GM23338 (cell line): ENCODE results near the gene HRC.

ENCODE experiments used
- CREB1 ChIP-seq: fragments of 250-450 bp; sonication (Bioruptor Pico); IDR thresholded peaks from 2 replicates; pipeline ENCODE4 v1.5.0; 2020; ENCODE audit warnings: low read depth, mild to moderate bottlenecking, moderate library complexity
- CTCF ChIP-seq, 2 experiments: fragments of 200-600 bp in 1 of 2; sonication (generic) in 1 of 2; conservative IDR thresholded peaks; 2 replicates each; pipeline versions ENCODE4 v1.5.1 to v1.6.1; 2016 to 2017; ENCODE audit warnings: antibody characterized with exemption in 2 of 2, low read depth in 2 of 2, mild to moderate bottlenecking in 2 of 2, moderate library complexity in 1 of 2
- ETS1 ChIP-seq: IDR thresholded peaks from 2 replicates; pipeline ENCODE4 v1.6.1; 2016; ENCODE audit warnings: antibody characterized with exemption
- EZH2 ChIP-seq: fragments of 200-600 bp; sonication (generic); IDR thresholded peaks from one replicate; pipeline ENCODE4 v1.8.0; 2017; ENCODE audit warnings: antibody characterized with exemption, mild to moderate bottlenecking, low read depth; ENCODE audit not compliant: unreplicated experiment
- EZH2phosphoT487 ChIP-seq: fragments of 200-600 bp; sonication (generic); IDR thresholded peaks from one replicate; pipeline ENCODE4 v1.8.1; 2018; ENCODE audit warnings: antibody characterized with exemption; ENCODE audit not compliant: unreplicated experiment
- JUNB ChIP-seq: IDR thresholded peaks from one replicate; pipeline ENCODE4 v1.6.1; 2016; ENCODE audit warnings: antibody characterized with exemption; ENCODE audit not compliant: unreplicated experiment
- POLR2AphosphoS5 ChIP-seq: IDR thresholded peaks from 2 replicates; pipeline ENCODE4 v1.6.1; 2016; ENCODE audit warnings: antibody characterized with exemption, low read depth
- REST ChIP-seq: IDR thresholded peaks from one replicate; pipeline ENCODE4 v1.6.1; 2018; ENCODE audit warnings: antibody characterized with exemption; ENCODE audit not compliant: unreplicated experiment
- ZNF331 ChIP-seq: fragments of 250-450 bp; sonication (Bioruptor Pico); IDR thresholded peaks from 2 replicates; pipeline ENCODE4 v1.5.0; 2020; ENCODE audit warnings: low read depth, mild to moderate bottlenecking, moderate library complexity

- TF ChIP-seq CTCF (conservative IDR thresholded peaks at IDR 0.05; ENCODE audit: low read depth in 2 of 2) (no peak), POLR2AphosphoS5 (peak; percentile 56; the same call in 1 of the 2 replicates), EZH2phosphoT487 (no peak), ZNF331 (CRISPR knock-in tag) (no peak), REST (no peak), CREB1 (CRISPR knock-in tag) (peak; percentile 51), EZH2 (no peak), ETS1 (peak; percentile 96), JUNB (no peak)
These were observed 40.4 kb downstream of the HRC start for GRCh38 chr19:49114630-49115363.
